AG09319 (cell line): ENCODE data around the gene SEMA3E.
"Not testable (repeated sequence)": the region's sequence is repeated elsewhere in the genome, so short reads cannot be mapped to it uniquely, and the experiment has no call there.

Experiments
- DNase-seq: peaks from one replicate; pipeline ENCODE4 v3.0.0-alpha.2; 2010; ENCODE audit warnings: low read depth; ENCODE audit errors: extremely low read depth
- TF ChIP-seq, protein P1 (sequence below): IDR thresholded peaks from 2 replicates; pipeline ENCODE4 v1.5.1; 2011; ENCODE audit warnings: low read depth, mild to moderate bottlenecking, inconsistent platforms, low read length, moderate library complexity

Gene SEMA3E

DNA sequence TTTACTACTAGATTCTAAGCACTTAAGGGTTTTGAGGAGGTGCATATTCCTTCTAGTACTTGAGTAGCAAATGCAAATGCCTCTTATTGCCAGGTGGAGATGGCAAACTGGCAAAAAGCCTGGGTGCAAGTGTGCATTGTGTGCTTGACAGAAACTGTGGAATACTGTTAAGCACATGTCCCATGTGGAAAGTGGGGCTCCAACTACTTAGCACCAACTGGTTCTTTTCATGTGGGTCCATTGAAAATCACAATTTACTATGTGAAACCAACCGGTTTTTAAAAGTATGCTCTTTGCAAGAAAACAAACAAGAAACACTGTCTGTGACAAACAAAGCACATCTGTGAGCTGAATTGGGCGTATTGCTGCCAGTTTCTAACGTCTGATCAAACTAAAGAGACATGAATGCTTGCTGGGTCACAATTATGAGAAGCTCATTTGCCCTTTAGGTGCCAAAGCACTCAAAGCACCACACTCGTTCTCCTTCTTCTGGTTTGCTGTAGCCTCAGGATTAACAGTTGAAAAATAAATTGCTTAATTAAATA lies 197.4 kb downstream of the SEMA3E start:
- no peak for DNase-seq
- TF ChIP-seq, protein P1, sequence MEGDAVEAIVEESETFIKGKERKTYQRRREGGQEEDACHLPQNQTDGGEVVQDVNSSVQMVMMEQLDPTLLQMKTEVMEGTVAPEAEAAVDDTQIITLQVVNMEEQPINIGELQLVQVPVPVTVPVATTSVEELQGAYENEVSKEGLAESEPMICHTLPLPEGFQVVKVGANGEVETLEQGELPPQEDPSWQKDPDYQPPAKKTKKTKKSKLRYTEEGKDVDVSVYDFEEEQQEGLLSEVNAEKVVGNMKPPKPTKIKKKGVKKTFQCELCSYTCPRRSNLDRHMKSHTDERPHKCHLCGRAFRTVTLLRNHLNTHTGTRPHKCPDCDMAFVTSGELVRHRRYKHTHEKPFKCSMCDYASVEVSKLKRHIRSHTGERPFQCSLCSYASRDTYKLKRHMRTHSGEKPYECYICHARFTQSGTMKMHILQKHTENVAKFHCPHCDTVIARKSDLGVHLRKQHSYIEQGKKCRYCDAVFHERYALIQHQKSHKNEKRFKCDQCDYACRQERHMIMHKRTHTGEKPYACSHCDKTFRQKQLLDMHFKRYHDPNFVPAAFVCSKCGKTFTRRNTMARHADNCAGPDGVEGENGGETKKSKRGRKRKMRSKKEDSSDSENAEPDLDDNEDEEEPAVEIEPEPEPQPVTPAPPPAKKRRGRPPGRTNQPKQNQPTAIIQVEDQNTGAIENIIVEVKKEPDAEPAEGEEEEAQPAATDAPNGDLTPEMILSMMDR, result no peak

DNA sequence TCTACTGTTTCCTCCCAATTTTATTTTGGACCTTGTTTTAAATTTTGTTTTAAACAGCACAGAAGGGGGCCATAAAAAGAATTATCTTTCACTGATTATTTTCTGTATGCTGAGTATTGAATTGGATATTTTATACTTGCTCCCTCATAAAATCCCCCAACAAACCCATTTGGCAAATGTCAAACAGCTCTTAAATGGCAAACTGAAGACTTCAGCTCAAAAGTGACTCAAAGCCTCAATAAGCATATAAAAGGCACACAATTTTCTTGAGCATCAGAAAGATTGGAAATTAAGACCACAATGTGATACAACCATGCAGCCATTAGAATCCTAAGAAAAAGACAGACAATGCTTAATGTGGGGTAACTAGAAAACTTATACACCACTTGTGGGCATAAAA lies 199.2 kb downstream of the SEMA3E start:
- TF ChIP-seq, protein P1, result no peak
- no peak for DNase-seq

DNA sequence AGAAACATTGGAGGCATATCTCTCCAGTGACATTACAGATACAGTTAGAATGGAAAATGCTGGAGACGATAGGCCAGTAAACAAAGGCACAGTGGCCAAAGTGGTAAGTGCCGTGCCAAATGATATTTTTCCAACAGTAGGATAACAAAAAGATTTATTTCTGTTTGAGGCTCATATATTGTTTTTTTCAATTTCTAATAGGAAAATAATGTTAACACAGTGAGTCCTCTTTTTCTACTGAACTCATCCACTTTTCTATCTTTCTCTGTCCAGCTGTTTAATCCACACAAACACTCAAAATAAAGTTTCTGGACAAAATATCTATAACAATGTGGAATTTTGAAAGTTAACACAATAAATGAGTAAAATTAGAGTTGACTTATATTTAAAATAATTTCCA lies 201.3 kb downstream of the SEMA3E start:
- DNase-seq, result no peak
- TF ChIP-seq, protein P1, result no peak

DNA sequence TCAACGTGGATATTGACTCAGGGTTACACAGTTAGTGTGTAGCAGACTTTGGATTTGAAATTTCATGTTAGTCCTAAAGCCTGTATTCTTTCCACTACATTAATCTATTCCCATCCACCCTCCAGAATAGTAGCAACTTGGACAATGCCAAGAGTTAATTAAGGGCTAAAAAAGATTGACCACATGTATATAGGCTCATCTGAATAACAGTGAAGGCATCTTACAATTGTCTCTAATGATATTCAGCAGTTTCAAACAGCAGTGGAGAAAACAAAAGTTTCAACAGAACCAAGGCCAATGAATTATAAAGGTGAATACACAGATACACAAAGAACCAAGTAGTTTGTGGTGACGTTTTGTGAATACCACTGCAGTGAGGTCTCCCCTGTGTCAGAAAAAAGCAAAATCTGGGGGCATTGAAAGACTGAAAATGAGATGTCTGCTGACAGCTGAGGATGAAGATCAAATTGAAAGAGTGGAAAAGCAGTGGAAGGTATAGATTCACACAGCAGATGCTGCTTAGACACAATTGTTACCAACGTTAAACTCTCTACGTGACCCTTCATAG lies 202.8 kb downstream of the SEMA3E start:
- DNase-seq, result no peak
- TF ChIP-seq, protein P1, result no peak

DNA sequence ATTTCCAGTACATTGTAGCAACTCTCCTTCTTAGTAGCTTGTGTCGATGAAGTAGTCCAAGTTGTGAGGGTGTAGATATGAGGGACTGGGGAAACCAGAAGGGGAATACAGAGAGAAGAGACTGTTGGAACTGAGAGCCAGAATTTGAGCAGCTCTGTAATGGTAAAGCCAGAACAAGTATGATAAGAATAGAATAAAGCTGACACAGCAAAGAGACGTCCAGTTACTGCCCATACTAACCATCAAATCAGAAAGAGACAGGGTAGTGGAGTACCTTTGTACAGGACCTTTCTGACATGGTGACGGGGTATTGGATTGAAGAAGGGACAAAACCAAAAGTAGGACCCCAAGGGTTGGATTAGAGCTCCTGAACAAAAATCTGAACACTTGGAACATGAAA lies 206.0 kb downstream of the SEMA3E start:
- TF ChIP-seq, protein P1, result no peak
- DNase-seq, result no peak

DNA sequence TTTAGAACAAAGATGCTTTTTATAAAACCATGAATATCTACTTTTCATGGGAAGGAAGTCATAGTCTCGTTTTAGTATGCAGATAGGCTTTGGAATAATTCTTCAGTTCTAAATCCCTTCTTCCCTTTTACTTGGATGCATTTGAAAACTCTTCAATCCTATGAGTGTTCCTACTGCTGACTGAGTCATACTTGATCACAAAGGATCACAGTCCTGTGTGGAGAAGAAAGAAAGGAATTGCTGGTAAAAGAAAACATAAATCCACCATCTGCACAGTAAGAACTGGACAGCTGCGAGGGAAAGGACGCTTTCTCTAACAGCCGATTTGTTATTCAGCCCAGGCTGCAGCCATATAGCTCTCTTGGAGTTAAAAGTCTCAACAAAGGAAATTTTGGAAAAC lies 209.9 kb downstream of the SEMA3E start:
- DNase-seq, result no peak
- TF ChIP-seq, protein P1, result no peak

DNA sequence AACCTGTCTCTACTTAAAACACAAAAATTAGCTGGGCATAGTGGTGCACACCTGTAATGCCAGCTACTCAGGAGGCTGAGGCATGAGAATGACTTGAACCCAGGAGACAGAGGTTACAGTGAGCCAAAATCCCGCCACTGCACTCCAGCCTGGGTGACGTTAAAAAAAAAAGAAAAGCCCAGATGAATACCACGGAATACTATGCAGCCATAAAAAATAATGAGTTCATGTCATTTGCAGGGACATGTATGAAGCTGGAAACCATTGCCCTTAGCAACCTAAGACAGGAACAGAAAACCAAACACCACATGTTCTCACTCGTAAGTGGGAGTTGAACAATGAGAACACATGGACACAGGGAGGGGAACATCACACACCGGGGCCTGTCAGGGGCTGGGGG lies 218.7 kb downstream of the SEMA3E start:
- not testable (repeated sequence) for DNase-seq

DNA sequence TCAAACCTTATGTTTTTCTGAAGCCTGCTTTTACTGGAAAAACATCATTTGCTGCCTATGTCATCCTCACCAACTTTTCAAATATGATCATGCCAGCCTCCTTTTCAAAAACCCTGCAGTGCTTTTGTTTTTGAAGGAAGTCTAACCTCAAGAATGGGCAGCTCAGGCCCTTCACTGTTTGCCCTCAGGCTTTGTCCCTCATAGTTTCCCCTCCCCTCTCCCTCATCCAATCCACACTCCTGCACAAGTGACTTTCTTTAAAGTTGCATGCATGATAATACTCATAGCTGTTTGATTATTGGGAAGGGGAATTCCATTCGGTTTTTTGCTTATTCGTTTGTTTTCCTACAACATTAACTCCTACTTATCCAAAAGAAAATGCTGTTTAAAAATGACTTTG lies 219.4 kb downstream of the SEMA3E start:
- TF ChIP-seq, protein P1, result no peak
- DNase-seq, result no peak
